T follicular helper cell (primary cell): ENCODE measurements around the gene CCSER1.
"Not testable (repeated sequence)": the region's sequence is repeated elsewhere in the genome, so short reads cannot be mapped to it uniquely, and the experiment has no call there.

Experiments
- DNase-seq: peaks from one replicate; pipeline ENCODE4 v3.0.0-alpha.2; 2020; ENCODE audit warnings: low read depth

CCSER1 gene

GRCh38 chr4:90299373-90299772 lies 172.2 kb downstream of the CCSER1 start:
- no peak for DNase-seq

GRCh38 chr4:90306810-90307209 lies 179.6 kb downstream of the CCSER1 start:
- no peak for DNase-seq

- DNase-seq, result not testable (repeated sequence)
Observed at GRCh38 chr4:90317140-90317539, 189.9 kb downstream of the CCSER1 start.

GRCh38 chr4:90317785-90318184 lies 190.6 kb downstream of the CCSER1 start:
- DNase-seq, result no peak

- DNase-seq, result no peak
Observed at GRCh38 chr4:90318193-90318592, 191.0 kb downstream of the CCSER1 start.

DNA sequence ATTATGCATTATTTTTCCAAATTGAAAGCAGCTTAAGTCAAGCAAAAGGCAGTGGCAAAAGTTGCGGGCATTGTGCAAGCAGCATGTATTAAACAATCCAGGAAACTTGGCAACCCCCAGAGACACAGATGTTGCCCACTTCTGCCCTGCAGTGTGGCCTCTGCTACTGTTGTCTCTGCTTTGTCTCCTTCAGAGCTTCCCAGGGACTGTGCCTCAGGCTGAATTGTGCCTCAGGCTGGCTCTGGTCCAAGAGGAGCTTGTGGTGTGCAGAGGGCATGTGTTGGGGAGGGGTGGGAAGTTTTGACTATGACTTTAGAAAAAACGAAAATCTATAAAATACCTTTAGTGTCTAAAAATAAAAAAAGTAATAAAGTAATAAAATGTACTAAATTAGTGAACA lies 201.4 kb downstream of the CCSER1 start:
- DNase-seq, result no peak

DNA sequence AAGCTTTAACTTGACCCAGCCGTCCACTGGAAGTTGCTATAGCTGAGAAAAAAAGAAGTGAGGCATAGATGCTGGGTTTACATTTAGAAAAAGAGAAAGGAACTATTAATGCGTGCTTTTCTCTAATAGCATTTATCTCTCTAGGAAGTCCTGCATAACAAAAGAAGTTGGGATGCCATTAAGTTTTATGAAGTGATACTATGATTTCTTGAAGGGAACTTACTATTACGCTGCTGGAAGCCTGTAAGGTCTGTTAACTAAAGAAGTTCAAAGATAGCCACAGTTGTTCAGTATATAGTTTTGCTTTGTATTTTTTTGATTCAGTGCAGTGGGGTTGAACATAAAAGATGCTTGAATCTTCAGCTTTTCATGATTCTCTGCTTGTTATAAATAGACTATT lies 203.4 kb downstream of the CCSER1 start:
- no peak for DNase-seq

GRCh38 chr4:90345549-90346215 lies 218.5 kb downstream of the CCSER1 start:
- DNase-seq, result no peak

GRCh38 chr4:90349636-90350035 lies 222.4 kb downstream of the CCSER1 start:
- DNase-seq, result no peak

DNA sequence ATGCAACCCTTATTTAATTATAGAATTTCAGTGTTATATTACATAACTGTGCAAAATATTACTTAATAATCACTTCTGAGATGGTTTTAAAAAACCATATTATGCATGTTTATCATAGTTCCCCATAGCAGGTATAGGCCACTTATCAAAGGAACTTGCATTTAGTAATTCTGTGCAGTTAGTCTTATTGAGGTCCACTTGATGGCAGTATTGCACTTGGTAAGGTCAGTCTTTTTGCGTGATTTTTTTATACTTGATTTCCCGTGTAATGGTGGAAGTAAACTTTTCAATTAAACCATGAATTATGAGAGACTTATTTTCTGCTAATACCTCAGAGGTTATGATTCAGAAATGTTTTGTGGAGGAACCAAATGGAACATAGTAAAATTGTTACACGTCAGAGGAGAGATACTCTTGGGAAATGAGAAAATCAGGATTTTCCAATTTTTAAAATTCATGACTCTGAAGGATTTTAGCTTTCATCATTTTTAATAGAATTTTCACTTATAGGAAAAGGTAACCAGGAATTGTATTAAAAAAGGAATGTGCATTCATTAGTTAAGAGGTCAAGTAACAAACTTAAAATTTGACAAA lies 230.0 kb downstream of the CCSER1 start:
- DNase-seq, result no peak

GRCh38 chr4:90375081-90375480 lies 247.9 kb downstream of the CCSER1 start:
- no peak for DNase-seq

- no peak for DNase-seq
Observed at GRCh38 chr4:90393215-90393614, 266.0 kb downstream of the CCSER1 start.

DNA sequence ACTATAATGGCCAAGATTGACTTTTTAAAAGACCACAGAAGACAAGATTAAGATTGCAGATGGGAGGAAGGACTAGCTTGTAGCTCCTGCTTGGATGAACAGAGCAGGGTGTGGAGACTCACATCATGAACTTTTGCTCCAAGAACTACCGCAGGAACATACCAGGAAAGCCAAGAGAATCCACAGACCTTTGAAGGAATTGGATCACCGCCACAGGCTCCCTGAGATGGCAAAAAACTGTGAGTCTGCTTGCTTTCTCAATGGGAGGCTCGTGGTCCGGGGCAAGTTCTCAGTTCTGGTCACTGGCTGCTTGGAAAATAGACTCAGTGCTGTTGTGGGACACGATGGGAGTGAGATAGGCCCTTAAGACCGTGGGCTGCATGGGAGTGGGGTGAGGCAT lies 276.6 kb downstream of the CCSER1 start:
- no peak for DNase-seq

DNA sequence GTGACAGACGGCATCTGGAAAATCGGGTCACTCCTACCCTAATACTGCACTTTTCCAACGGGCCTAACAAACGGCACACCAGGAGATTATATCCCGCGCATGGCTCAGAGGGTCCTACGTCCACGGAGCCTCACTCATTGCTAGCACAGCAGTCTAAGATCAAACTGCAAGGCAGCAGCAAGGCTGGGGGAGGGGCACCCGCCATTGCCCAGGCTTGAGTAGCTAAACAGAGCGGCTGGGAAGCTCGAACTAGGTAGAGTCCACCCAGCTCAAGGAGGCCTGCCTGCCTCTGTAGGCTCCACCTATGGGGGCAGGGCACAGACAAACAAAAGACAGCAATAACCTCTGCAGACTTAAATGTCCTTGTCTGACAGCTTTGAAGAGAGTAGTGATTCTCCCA lies 280.7 kb downstream of the CCSER1 start:
- DNase-seq, result not testable (repeated sequence)

DNA sequence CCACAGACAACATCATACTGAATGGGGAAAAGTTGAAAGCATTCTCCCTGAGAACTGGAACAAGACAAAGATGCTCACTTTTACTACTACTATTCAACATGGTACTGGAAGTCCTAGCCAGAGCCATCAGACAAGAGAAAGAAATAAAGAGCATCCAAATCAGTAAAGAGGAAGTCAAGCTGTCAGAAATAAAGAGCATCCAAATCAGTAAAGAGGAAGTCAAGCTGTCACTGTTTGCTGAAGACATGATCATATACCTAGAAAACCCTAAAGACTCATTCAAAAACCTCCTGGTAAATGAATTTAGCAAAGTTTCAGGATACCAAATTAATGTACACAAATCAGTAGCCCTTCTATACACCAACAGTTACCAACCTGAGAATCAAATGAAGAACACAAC lies 285.6 kb downstream of the CCSER1 start:
- DNase-seq, result not testable (repeated sequence)

DNA sequence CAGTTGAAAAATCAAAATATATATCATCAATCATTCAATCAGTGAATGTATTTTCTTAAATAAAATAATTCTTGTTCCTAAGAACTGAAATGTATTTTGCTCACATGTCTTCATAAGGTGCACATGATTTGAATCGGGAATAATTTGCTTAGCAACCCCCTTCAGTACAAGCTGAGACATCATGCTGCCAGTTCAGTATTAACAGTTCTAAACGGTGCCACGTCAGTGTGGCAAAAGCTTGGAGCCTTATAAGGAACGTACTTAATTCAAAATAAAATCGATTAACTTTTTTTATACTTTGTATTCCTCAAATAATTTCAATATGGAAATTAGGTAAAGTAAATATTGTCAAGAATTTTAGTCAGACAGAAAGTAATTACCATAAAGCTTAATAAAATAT lies 287.9 kb downstream of the CCSER1 start:
- DNase-seq, result no peak

GRCh38 chr4:90419124-90419711 lies 292.0 kb downstream of the CCSER1 start:
- DNase-seq, result no peak

DNA sequence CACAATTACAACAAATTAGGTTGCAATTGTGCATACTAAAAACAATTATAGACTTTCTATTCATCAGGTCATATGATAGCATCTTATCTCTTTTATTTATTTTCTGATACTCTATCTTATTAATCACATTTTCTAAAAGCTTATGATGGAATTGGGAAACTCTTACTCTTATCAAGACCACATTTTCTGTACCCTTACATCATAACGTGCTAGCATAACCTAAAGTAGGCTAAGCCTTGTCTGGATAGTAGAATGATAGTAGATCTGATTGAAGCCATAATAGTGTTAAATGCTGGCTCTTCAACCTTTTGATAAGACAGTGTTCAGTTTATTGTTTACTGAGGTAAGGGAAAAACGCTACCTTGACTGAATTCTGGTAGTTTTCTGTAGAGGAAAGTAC lies 294.0 kb downstream of the CCSER1 start:
- no peak for DNase-seq

GRCh38 chr4:90425893-90426292 lies 298.7 kb downstream of the CCSER1 start:
- no peak for DNase-seq

DNA sequence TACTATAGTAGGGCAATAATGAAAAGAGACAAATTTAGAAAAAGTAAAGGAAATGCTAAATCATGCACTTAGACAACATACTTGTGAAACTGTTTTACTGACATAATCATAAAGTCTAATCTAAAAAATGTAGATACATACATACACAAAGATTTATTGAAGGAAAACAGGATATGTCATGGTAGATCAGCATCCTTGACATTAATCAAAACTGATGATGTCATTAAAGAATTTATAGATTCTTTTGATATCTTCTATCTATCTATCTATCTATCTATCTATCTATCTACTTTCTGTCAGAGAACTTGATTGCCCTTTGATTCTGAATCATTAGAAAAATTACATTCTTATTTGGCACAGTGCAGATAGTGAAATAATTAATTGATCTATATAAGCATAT lies 311.3 kb downstream of the CCSER1 start:
- no peak for DNase-seq

- DNase-seq, result no peak
Observed at GRCh38 chr4:90441770-90442169, 314.6 kb downstream of the CCSER1 start.

- DNase-seq, result no peak
Observed at GRCh38 chr4:90442619-90443018, 315.4 kb downstream of the CCSER1 start.

DNA sequence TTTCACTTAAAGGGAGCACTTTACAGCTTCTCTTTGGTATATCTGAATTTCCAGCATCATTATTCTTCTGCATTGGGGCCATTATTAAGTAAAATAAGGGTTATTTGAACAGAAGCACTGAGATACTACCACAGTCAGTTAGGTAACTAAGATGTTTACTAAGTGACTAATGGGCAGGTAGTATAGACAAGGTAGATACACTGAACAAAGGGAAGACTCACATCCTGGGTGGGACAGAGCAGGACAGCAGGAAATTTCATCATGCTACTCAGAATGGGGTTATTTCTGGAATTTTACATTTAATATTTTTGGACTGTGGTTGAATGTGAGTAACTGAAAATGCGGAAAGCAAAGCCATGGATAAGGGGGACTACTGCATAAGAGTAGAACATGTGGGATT lies 316.0 kb downstream of the CCSER1 start:
- no peak for DNase-seq

GRCh38 chr4:90444904-90445303 lies 317.7 kb downstream of the CCSER1 start:
- DNase-seq, result no peak
